Esophagus mucosa (tissue), 1 donor: ENCODE data around the gene HTR3B. TPM values are rescaled to one million over a fixed set of nuclear protein-coding genes. Genes with fewer than 3 reads are reported as not detected.
"Not testable (repeated sequence)": the region's sequence is repeated elsewhere in the genome, so short reads cannot be mapped to it uniquely, and the experiment has no call there.

Experiments
- ATAC-seq: fragments of 200-7000 bp; cut with Tn5 transposase; one replicate; pipeline ENCODE4 v1.9.1; 2020
- total RNA-seq: library from RNA; stranded (reverse); gene quantifications from one replicate; pipeline ENCODE4 v1.2.4, GENCODE V29; 2023
- donor health status: DM: yes; HTN: yes; CAD: no.

The HTR3B gene, protein sequence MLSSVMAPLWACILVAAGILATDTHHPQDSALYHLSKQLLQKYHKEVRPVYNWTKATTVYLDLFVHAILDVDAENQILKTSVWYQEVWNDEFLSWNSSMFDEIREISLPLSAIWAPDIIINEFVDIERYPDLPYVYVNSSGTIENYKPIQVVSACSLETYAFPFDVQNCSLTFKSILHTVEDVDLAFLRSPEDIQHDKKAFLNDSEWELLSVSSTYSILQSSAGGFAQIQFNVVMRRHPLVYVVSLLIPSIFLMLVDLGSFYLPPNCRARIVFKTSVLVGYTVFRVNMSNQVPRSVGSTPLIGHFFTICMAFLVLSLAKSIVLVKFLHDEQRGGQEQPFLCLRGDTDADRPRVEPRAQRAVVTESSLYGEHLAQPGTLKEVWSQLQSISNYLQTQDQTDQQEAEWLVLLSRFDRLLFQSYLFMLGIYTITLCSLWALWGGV
- total RNA-seq: 0.28 TPM

- no peak for ATAC-seq
Measured at GRCh38 chr11:113904379-113905101, at the start of gene HTR3B. HTR3B (plus strand) TSS chr11:113904796; CDS start chr11:113904934, 138 bp downstream.

DNA sequence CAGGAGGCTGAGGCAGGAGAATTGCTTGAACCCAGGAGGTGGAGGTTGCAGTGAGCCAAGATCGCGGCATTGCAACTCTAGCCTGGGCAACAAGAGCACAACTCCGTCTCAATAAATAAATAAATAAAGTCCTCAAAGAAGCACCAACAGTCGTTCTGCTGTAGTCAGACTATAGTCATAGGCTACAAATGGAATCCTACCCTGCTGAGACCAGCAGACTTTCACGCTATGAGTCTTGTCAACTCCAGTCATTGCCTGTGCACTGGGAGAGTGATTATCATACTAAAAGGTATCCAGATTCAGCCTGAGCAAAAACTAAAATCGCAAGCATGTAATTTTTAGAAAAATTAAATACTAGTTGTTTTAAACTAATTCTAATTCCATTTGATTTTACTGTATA, 48.8 kb upstream of the HTR3B start:
- no peak for ATAC-seq

DNA sequence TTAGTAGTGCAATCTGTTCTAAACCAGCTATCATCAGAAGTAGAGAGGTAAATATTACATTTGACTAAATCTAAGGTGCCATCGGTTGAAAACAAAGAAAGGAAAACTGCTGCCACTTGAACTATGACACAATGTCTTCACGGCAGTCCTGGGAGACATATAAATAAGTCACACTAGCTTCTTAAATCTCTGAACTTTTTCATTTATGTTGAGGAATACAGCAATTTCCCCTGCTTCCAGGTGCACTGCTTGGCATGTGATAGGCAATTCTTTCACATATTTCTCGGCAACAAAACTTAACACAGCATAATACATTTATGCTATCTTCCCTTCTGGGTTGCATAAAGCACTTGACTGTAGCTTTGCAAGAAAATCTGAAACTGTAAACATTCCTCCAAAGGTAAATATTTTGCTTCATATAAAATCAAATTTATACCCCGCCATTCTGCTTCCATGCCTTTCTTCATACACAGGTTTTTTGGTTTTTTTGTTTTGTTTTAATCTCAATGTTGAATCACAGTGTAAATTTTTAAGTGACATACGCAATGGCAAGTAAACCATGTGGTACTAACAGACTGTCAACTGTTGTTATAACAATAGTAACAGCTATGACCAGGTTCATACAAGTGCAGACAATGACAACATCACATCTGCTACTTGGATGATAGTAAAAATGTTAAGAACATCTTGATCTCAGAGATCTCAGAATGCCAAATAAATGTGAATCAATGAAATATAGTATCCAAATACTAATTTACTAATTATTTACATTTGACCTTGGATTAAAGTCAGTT, 47.4 kb upstream of the HTR3B start:
- no peak for ATAC-seq

GRCh38 chr11:113859665-113860064, 44.9 kb upstream of the HTR3B start:
- peak; percentile 88 for ATAC-seq

GRCh38 chr11:113862435-113862834, 42.2 kb upstream of the HTR3B start:
- ATAC-seq: peak; percentile 26

DNA sequence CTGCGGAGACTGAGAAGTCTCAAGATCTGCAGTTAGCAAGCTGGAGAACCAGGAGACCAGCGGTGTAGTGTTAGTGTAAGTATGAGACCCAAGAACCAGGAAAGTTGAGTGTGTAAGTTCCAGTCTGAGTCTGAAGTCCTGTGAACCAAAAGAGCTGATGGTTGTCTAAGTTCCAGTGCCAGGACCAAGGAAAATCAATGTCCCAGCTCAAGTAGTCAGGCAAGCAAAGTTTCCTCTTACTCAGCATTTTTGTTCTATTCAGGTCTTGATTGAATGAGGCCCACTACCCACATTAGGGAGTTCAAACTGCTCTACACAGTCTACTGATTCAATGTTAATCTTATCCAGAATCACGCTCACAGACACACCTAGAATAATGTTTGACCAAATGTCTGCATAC, 40.2 kb upstream of the HTR3B start:
- no peak for ATAC-seq

DNA sequence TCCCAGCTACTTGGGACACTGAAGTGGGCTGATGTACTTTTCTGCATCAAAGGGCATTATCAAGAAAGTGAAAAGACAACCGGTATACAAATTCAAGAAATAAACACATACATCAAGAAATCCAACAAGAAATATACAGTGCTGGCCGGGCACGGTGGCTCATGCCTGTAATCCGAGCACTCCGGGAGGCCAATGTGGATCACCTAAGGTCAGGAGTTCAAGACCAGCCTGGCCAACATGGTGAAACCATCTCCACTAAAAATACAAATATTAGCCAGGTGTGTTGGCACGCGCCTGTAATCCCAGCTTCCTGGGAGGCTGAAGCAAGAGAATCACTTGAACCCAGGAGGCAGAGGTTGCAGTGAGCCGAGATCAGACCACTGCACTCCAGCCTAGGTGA, 38.7 kb upstream of the HTR3B start:
- no peak for ATAC-seq

- no peak for ATAC-seq
Measured at GRCh38 chr11:113867843-113868503, 36.6 kb upstream of the HTR3B start.

DNA sequence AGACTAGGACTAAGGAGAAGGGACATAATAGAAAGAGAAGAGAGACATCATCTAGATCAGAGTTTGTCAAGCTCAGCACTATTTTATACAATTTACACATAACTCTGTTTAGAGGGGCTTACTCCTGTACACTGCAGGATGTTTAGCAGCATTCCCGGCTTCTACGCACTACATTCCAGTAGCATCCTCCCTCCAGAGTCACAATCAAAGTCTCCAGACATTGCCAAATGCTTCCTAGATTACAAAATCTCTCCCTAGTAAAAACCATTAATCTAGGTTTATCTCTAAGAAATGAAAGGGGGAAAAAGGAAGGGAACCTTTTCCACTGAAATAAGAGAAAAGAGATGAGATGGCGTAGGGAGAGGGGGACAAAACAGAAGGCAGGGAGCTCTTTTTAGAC, 33.3 kb upstream of the HTR3B start:
- ATAC-seq: no peak

DNA sequence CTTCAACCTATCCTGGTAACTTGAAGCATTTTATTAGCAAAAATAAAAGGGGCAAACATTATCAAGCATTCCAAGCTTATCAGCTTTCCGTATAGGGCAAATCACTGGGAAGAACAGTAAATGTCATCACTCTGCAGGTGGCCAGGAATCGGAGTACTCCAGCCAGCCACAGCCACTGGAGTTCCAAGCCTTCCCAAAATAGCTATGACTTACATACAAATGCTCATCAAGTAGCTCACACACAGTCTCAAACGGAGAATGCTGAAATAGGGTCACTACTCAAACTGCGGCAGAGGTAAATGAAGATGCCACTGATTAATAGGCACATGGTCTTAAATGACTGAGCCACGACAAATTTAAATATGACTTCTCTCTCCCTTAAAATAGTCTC, 31.4 kb upstream of the HTR3B start:
- no peak for ATAC-seq

DNA sequence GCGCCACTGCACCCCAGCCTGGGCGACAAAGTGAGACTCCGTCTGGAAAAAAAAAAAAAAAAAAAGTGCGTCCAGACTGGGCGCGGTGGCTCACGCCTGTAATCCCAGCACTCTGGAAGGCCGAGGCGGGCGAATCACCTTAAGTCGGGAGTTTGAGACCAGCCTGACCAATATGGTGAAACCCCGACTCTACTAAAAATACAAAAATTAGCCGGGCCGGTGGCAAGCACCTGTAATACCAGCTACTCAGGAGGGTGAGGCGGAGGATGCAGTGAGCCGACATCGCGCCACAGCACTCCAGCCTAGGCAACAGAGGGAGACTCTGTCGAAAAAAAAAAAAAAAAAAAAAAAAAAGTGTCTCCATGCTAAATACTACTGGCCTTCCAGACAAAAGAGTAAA, 30.5 kb upstream of the HTR3B start:
- ATAC-seq: no peak

GRCh38 chr11:113874581-113875233, 29.9 kb upstream of the HTR3B start:
- peak; percentile 4 for ATAC-seq

DNA sequence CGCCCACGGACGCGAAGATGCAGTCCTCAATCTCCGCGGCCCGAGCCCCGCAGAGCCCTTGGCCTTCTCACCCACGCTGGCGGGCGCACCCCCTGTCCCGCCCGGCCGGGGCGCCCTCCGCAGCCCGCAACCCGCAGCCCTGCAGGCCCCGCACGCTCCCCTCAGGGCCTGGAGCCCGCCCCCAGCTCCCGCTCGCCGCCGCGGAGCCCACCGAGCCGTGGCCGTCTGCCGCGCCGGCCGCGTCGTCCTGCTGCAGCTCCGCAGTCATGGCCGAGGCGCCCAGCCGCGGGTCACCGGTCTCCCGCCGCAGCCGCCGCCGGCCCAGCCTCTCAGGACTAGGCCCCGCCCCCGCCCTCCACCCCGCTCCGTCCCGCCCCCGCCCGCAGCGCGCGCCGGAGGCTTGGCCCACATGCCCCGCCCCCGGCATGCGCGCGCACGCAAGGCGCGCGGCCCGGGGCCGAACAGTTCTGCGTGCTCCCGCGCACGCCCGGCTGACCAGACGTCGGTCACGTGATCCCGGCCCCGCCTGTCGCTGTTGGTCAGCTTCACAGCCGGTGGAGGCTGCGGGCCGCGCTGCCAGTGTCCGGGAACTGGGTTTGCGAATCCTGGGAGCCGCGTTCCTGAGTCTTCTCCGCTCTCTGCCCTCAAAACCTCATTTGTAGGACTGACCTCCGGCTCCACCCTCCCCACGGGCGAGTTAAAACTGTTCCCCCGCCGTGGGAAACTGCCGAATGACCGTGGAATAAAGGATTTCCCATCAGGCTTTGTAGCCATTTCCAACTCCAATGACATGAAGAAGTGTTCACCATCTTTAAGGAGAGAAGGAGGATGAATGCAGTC, 29.1 kb upstream of the HTR3B start, which contains the start of gene USP28:
Gene USP28, minus strand, starts transcription at position 339 of the 840 bp plus-strand sequence. Its CDS starts 71 bp downstream, at position 268.
- peak; percentile 99 for ATAC-seq

DNA sequence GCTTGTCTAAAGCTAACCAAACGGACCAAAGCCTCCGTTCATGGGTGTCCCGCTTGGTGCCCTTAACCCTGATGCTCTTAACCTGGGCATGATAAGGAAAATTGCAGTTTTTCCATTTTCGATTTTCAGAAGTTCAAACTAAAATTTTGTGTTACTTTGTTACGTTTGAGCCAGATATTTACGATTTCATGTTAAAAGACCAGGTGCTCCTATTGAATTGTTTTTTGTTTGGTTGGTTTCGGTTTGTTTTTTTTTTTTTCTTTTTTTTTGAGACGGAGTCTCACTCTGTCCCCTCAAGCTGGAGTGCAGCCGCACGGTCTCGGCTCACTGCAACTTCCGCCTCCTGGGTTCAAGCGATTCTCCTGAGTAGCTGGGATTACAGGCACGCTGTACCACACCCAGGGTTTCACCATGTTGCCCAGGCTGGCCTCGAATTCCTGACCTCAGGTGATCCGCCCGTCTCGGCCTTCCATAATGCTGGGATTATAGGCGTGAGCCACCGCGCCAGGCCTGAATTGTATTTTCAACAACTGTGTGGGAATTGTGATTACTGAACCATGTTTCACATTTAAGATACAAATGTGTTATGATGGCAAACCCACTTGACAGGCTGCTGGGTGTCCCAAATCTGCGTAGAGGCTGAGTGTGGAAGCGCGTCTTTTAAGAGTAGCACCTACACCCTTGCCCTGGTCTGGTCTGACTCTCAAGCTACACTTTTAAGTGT, 28.4 kb upstream of the HTR3B start:
- ATAC-seq: peak; percentile 45

- no peak for ATAC-seq
Measured at GRCh38 chr11:113876798-113877669, 27.6 kb upstream of the HTR3B start.

DNA sequence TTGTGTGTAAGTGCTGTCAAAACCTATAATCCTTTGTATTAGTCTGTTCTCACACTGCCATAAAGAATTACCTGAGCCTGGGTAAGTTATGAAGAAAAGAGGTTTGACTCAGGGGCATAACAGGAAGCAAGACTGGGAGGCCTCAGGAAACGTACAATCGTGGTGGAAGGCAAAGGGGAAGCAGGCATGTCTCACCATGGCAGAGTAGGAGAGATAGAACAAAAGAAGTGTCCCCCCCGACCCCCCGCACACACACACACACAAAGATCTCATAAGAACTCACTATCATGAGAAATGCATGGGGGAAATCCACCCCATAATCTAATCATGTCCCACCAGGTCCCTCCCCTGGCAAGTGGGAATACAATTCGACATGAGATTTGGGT, 26.9 kb upstream of the HTR3B start:
- no peak for ATAC-seq

GRCh38 chr11:113879446-113879845, 25.1 kb upstream of the HTR3B start:
- not testable (repeated sequence) for ATAC-seq

DNA sequence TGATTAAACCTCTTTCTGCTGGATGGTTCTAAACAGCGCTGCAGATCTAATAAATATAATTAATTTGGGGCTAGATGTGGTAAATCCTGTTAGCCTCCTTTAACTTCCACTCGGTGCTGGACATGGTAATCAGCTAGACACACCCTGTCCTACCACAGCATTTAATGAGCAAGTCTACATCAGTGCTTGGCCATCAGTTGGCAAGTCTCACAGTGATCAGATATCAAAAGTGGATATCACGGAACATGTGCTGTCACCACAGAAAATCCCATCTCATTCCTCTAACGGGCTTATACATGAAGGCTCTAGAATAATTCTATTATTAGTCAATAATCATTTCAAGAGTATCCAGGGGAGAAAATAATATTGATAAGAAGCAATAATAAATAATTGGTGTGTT, 23.6 kb upstream of the HTR3B start:
- no peak for ATAC-seq

DNA sequence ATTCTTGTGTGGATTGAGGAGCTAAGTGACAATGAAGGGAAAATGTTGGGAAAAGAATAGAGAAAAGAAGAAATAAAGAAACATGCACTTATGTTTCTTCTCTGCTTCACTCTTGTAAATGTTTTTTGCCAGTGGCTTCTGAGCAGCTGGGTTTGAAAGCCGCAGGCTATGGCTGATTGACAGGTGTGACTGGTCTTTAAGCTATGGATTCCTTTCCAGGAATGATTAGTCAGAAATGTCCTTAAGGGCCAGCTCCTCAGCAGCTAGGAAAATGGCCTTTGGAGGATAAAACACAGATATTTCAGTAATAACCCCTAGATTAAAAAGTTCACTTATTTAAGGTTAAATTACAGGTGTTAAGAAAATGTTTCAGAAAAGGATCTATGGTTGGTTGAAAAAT, 22.7 kb upstream of the HTR3B start:
- ATAC-seq: no peak
